Effector CD8-positive, alpha-beta T cell (primary cell): Measurements from ENCODE around the gene ZNF784.

Source experiments
- DNase-seq: peaks from one replicate; lab custom pipeline; 2025; lab: John Stamatoyannopoulos, UW
- total RNA-seq, 4 experiments: gene quantifications; one replicate each; lab custom pipeline; 2026; lab: John Stamatoyannopoulos, UW

The ZNF784 gene, protein sequence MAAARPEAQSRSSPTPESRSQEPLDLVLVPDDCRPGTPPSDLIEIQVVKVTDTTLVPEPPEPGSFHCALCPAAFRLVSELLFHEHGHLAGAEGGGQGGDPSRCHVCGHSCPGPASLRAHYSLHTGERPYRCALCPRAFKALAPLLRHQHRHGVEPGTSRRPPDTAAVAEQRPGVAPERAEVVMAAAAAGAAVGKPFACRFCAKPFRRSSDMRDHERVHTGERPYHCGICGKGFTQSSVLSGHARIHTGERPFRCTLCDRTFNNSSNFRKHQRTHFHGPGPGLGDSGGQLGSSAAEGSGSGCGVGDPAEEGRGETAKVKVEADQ
- 4.5 to 6.5 (median 5.8) reads per million in 4 experiments for total RNA-seq

DNA sequence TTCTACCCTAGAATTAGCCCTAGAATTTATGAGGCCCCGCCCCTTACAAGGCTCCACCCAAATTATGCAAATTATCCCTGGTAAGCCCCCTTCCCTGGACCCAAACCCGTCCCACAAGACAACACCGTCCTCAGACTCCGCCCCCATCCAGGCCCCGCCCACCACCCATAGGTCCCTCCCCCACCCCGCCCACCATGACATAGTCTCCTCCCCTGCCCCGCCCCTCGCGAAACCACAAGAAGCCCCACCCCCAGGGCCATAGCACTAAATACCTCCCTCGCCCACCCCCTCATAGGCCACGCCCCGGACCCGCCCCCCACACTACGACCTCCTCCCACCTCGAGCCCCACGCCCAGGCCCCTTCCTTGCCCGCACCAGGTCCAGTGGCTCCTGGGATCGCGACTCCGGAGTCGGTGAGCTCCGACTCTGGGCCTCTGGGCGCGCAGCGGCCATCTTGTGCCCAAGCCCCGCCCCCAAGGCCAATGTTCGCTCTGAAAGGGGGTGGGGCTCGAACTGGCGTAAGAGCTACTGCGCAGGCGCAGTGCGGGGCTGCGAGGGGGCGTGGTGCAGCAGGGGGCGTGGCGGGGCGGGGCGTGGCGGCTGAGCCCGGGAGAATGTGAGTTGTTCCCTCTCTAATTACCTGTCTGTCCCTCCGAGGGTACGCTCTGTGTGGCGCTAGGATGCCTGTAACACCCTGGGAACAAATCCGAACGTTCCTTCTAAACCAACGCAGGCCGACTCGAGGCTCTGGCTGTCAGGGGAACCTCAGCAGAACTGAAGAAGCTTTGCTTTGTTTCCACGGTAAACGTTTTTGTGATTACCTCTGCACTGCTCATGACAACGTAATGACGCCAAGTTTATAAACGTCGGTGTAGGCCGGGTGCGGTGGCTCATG lies at the start of gene ZNF784:
TSS of gene ZNF784 (minus strand) at position 458 of the 895 bp plus-strand sequence. CDS start at position 453, 5 bp downstream.
- DNase-seq = peak; percentile 94

DNA sequence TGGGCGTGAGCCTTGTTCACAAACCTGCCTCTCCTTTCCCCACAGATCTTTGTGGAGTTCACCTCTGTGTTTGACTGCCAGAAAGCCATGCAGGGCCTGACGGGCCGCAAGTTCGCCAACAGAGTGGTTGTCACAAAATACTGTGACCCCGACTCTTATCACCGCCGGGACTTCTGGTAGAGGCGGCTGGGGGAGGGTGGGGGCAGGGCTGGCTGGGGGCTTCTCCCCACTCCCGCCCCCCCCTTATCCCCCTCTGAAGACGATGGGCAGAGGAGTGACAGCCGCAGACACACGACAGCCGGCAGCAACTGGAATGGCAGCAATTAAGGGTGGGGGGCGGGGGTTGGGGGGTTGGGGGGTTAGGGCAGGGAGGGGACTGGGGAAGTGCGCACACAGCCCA lies 49.5 kb upstream of the ZNF784 start:
- DNase-seq = no peak

DNA sequence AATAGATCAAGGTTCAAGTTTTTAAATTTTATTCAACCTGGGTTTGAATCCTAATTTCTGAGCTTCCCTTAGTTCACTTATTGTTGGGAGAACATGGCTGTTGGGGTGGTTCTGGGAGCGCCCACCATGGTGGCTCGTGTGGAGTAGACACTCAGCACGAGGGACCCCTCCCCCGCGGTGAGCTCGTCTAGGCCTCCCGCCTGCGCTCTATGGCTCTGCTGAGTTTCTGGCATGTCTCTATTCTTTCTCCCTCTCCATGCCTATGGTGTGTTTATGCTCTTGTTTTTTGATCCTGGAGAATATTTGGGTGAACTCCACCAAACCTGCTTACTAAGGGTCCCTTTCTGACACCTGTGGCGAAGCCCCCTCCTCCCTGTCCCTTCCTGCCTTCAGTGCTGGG lies 49.1 kb upstream of the ZNF784 start:
- DNase-seq = no peak

DNA sequence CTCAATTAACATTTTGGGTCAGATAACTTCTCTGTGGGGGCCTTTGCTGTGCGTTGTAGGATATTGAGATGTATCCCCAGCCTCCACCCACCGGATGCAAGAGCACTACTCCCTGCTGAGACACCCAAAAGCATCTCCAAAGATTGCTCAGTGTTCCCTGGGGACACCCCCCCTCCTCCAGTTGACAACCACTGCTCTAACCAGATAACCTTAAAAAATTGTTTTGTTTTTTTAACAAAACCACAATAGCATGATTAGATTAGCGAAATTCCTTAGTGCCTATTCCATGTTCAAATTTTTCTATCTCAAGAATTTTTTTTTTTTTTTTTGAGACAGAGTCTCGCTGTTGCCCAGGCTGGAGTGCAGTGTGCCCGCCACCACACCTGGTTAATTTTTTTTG lies 48.1 kb upstream of the ZNF784 start:
- no peak for DNase-seq

DNA sequence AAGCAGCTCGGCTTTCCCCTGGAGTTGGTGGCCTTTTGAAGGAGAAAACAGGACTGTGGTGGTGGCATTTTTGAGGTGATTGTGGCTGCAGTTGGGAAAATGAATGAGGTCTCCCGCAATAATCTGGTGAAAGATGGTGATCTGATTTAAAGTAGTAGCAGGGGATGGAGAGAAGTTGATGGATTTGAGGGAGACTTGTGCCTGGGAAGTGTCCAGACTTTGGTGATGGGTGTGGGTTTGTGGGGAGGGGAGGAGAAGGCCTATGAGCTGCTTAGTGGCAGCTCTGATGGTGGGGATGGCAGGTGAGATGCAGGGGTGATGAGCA lies 46.6 kb upstream of the ZNF784 start:
- no peak for DNase-seq

DNA sequence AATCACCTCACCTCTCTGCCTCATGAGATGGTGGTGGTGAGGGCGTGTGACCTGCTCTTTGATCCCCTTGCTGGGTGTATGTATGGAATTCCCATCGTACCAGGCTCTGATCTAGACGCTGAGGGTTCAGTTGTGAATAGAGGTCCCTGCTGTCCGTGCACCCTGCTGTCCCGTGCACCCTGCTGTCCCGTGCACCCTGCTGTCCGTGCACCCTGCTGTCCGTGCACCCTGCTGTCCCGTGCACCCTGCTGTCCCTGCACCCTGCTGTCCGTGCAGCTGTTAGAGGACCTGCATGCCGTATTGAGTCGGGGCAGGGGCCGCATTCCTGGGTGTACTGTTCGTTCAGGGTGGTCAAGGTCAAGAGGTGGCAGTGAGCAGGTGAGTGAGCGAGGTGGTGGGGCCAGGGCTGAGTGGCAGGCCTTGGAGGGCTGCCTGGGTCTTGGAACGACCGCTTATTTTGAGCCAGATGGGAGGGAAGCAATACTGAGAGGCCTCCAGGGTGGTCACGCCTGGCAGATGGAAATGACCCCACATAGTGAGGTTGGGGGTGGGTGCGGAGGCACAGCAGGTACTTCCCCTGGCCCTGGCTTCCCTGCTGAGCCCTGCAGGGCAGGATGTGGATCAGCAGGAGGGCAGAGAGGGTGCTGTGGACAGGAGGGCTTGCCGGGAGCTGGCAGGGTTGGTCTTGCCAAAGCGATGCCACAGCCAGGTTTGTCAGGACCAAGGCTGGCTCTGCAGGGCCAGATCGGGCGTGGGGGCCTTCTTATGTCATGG lies 46.1 kb upstream of the ZNF784 start:
- DNase-seq = no peak

DNA sequence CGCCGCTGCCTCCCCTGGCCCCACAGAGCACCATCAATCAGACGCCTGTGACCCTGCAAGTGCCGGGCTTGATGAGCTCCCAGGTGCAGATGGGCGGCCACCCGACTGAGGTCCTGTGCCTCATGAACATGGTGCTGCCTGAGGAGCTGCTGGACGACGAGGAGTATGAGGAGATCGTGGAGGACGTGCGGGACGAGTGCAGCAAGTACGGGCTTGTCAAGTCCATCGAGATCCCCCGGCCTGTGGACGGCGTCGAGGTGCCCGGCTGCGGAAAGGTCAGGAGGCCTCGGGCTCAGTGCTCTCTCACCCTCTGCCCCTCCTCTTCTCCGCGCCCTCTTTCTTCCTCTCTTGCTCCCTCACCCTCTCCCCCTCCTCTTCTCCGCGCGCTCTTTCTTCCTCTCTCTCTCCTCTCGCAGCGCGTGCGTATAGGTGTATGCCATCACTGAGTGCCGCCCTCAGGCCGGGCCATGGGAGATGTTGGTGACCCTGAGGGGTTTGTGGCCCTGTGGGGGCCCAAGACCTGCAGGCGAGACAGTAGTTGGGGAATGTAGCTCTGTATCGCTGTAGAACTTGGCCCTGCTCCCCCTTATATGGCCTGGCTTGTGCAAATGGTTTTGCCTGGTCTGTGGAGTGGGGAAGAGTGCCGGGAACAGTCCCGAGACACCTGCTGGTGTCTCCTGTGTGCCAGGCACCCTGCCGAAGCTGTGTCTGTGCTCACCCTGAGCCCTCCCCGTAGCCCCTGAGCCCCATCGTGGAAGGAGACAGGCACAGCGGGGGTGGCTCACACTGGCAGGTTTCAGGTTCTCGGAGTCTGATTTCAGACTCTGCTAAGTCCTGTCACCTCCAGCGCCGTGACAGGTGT lies 45.3 kb upstream of the ZNF784 start:
- DNase-seq = no peak

DNA sequence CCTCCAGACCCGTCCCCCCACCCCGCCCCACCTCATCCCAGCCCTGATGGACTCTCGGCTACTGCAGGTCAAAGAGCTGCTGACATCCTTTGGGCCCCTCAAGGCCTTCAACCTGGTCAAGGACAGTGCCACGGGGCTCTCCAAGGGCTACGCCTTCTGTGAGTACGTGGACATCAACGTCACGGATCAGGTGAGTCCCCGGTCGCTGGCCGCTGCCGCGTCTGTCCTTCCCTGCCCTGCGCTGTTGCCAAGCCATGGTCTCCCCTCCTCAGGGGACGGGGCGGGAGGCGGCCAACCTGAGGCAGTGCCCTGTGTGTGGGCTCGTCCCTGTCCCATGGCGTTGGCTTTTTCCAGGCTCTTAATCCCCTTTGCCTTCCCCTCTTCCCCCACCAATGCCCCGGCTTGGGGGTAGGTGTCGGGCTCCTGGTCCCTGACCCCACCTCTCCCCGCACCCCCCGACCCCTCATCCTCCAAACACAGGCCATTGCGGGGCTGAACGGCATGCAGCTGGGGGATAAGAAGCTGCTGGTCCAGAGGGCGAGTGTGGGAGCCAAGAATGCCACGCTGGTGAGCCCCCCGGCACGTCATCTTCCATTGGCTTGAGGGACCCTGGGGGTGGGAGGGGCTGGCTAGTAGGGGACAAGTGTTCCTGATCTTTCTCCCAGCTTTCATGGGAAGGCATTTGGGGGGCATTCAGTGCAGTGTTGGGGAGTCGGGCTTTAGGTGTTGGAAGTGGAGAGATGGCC lies 44.4 kb upstream of the ZNF784 start:
- DNase-seq = no peak

DNA sequence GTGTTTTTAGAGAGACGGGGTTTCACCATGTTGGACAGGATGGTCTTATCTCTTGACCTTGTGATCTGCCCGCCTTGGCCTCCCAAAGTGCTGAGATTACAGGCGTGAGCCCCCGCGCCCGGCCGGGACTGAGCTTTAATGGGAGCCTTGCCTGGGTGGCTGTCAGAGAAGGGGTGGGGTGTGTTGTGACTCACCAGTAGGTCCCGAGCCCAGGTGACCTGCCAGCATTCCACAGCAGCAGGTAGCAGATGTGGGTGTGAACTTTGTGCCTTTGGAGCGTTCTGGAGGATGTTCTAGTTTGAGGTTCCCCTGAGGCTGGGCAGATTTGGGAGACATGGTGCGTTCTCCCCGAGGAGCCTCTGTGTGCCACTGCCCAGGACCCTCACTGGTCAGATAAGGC lies 43.6 kb upstream of the ZNF784 start:
- no peak for DNase-seq

DNA sequence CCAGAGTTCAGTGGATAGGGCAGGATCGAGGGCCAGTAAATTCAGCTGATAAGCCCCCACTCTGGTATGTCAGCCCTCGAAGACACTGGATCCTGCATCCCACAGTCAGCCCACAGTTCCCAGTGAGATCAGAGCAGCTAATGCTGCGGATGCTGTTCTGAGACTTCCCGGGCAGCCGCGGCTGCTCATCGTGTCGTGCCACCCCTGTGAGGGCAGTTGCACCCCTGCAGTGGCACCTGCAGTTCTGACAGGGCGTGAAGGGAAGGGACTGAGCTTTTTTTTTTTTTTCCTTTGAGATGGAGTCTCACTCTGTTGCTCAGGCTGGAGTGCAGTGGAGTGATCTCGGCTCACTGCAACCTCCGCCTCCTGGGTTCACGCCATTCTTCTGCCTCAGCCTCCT lies 43.1 kb upstream of the ZNF784 start:
- DNase-seq = no peak

DNA sequence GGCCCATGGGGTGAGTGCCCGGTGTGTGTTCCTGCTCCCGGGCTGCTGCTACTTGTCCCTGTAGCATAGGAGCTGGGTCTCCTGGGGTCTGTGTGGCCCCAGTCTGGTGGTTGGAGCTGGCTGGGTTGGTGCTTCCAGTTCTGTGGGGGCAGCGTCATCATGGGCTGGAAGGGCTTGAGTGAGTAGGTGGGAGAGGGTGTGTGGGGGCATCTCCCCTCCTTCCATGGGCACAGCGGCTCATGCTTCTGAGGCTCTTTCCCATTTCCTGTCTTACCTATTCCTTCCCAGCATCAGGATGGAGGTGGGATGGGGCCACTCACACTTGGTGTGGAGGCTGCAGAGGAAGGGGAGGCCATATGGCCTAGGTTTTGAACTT lies 42.6 kb upstream of the ZNF784 start:
- DNase-seq = no peak

DNA sequence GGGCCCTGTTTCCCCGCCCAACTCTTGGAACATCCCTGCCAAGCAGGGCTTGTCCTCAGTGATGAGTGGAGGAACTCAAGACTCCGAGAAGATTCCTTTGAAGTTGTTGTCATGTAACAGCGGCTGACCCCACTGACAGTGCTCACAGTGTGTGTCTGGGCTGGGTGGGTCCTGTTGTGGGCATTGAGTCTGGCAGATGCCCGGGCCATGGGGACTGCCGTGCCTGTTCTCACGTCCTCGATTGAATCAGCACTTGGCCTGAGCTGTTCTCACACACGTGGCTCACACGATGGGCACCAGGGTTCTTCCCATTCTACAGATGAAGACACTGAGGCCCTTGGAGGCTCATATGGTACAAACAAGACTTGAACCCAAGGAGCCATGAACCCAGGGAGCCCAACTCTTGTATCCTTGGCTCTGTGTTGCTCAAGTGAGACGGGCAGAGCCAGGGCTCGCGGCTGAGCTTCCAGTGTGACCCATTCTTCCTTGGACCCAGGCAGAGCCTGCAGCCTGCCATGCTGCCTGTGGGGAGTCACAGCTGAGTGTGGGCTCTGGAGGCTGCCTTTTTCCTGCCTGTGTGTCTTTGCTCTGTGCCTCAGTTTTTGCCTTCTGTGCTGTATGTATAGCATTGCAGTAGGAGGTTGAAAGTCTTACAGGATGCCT lies 42.1 kb upstream of the ZNF784 start:
- no peak for DNase-seq

DNA sequence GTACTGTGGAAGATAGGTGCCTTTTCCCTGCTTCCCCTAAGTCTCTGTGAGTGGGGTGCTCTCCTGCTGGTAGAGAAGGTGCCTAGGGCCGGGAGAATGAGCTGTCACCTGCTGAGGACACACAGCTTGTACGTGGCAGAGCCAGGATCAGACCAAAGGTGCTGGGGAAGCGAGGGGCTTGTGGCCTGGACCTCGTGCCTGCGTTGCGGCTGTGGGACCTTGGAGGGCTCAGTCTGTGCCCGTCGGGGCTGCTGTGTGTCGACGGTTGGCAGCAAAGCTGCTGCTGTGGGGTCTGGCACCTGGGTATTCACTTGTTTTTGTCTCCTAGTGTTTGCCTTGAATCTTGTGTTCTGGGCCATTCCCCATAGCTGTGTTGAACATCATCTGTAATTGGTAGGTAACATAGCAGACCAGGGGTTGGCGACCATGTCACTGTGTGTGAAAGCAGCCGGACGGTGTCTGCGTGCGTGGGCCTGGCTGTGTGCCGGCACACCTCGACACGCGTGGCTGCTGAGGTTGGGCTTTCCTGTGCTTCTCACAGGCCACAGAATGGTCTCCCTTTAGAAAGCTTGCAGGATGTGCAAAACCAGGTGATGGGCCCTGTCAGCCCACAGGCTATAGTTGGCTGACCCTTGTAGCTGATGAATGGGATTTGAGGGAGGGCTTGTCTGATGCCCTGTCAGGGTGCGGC lies 39.6 kb upstream of the ZNF784 start:
- no peak for DNase-seq

DNA sequence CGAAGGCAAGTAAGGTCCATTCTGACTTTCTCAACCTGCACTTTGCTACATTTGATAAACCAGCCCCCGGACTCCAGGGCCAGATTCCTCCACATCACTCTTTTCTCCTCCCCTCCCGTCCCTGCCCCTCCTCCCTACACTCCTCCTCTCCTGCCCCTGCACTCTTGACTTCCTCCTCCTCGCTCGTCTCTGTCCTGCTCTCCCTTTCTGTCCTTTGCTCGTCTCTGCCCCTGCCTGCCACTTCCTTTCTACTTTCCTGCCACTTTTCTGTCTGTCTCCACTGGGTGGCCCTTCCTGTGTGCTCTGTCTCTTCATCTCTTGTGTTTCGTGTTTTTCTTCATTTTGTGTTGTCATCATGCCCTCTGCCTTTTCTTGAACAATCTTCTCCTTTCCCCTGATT lies 37.5 kb upstream of the ZNF784 start:
- DNase-seq = no peak

DNA sequence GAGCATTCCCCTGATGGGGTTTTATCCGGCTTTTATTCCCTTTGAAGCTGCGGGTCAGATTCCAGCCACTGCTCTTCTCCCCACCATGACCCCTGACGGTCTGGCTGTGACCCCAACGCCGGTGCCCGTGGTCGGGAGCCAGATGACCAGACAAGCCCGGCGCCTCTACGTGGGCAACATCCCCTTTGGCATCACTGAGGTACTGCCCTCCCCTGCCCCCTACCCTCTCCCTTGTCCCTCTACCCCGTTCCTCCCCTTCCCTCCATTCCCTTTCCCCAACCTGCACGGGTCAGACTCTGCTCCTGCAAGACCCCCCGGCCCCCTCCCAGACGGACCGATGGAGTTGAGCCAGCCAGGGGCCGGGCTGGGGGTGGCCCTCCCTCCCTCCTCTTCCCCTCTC lies 36.6 kb upstream of the ZNF784 start:
- no peak for DNase-seq

DNA sequence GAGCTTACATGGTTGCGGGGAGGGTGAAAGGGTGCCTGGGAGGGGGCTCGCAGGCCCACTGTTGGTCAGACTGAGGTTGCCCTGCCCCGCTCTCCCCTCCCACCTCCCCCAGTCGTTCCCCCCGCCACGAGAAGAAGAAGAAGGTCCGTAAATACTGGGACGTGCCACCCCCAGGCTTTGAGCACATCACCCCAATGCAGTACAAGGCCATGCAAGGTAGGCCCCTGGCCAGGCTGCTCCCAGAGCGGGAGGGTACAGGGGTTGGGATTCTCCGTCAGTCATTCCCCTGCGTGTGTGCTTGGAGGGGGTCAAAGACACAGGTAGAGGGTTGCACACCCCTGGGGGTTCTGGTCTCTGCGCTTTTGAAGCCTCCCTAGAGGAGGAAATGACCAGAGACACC lies 36.0 kb upstream of the ZNF784 start:
- no peak for DNase-seq

DNA sequence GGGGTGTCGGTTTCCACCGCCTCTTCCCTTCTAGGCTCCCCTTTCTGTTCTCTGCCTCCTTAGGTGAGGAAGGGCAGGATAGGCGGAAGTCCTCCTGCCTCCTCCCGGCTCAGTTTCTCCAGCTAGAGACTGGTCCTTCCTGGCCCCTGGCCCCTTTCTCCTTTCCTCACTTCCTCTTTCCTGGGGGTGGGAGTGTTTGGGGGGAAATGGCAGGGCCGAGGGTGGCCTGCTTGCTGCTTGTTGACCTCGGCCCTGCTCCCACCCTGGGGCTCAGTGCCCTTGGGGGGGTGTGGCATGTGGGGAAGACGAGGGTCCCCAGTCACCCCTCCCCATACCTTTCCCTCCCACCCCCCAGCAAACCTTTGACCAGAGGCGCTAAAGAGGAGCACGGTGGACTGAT lies 35.5 kb upstream of the ZNF784 start:
- DNase-seq = no peak

DNA sequence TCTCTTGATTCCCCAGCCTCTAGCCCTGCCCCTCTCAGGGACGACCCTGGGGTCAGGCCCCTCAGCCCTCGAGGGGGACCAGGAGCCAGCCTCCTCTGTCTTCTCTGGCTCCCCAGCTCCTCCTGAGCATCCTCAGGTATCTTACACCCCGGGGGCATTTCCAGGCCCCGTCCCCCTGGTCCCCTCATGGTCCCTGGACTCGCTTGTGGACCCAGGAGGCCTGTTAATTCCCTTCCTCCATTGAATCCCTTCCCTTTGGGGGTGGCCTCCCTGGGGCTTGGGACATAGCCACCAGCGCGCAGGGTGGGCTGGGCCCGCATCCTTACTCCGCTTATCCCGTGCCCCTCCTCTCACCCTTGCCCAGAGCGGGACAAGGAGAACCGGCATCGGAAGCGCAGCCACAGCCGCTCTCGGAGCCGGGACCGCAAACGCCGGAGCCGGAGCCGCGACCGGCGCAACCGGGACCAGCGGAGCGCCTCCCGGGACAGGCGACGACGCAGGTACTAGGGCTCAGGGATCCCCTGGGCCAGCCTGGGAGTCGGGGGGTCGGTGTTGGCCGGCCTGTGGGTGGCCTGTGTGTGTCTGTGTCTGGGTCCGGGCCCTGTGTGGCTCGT lies 34.6 kb upstream of the ZNF784 start:
- no peak for DNase-seq
